Activated naive CD4-positive, alpha-beta T cell (primary cell): ENCODE measurements around the gene SMAP1.
"Not testable (repeated sequence)": the region's sequence is repeated elsewhere in the genome, so short reads cannot be mapped to it uniquely, and the experiment has no call there.

Source experiments
- DNase-seq, 4 experiments: peaks; one replicate each; lab custom pipeline; 2025; lab: John Stamatoyannopoulos, UW

SMAP1 gene

GRCh38 chr6:70742462-70742861 is 74.8 kb downstream of the SMAP1 start:
- DNase-seq = not testable (repeated sequence)

GRCh38 chr6:70753870-70754380 is 86.2 kb downstream of the SMAP1 start:
- DNase-seq = no peak

GRCh38 chr6:70758883-70759282 is 91.2 kb downstream of the SMAP1 start:
- no peak for DNase-seq

- DNase-seq = no peak
Measured at GRCh38 chr6:70763754-70764510, 96.2 kb downstream of the SMAP1 start.

GRCh38 chr6:70764706-70765105 is 97.0 kb downstream of the SMAP1 start:
- no peak for DNase-seq

GRCh38 chr6:70771351-70771750 is 103.7 kb downstream of the SMAP1 start:
- not testable (repeated sequence) for DNase-seq

- DNase-seq = no peak
Measured at GRCh38 chr6:70779934-70780333, 112.3 kb downstream of the SMAP1 start.

- DNase-seq = no peak
Measured at GRCh38 chr6:70790483-70791224, 123.0 kb downstream of the SMAP1 start.

- no peak for DNase-seq
Measured at GRCh38 chr6:70797625-70798024, 129.9 kb downstream of the SMAP1 start.

- no peak for DNase-seq
Measured at GRCh38 chr6:70806086-70806485, 138.4 kb downstream of the SMAP1 start.

GRCh38 chr6:70811788-70812187 is 144.1 kb downstream of the SMAP1 start:
- DNase-seq = no peak

- no peak for DNase-seq
Measured at GRCh38 chr6:70813885-70814284, 146.2 kb downstream of the SMAP1 start.

- DNase-seq = no peak
Measured at GRCh38 chr6:70819646-70820045, 152.0 kb downstream of the SMAP1 start.

- DNase-seq = no peak
Measured at GRCh38 chr6:70820778-70821177, 153.1 kb downstream of the SMAP1 start.

GRCh38 chr6:70821751-70822150 is 154.1 kb downstream of the SMAP1 start:
- no peak for DNase-seq

GRCh38 chr6:70823651-70824050 is 156.0 kb downstream of the SMAP1 start:
- DNase-seq = no peak

GRCh38 chr6:70831427-70831826 is 163.7 kb downstream of the SMAP1 start:
- DNase-seq = no peak

- DNase-seq = no peak
Measured at GRCh38 chr6:70834520-70834919, 166.8 kb downstream of the SMAP1 start.

GRCh38 chr6:70838907-70839285 is 171.2 kb downstream of the SMAP1 start:
- no peak for DNase-seq

GRCh38 chr6:70839286-70840266 is 171.9 kb downstream of the SMAP1 start:
- DNase-seq = no peak

- DNase-seq = no peak
Measured at GRCh38 chr6:70841112-70841511, 173.4 kb downstream of the SMAP1 start.

- DNase-seq = no peak
Measured at GRCh38 chr6:70842541-70842940, 174.9 kb downstream of the SMAP1 start.
